ENCODE measurements around the gene SORBS2.

- no peak for TF ChIP-seq CTCF (IDR thresholded peaks at IDR 0.05)
- TF ChIP-seq EP300 (IDR thresholded peaks at IDR 0.05): no peak
- TF ChIP-seq POLR2A (IDR thresholded peaks at IDR 0.05): no peak
- TF ChIP-seq POLR2AphosphoS5 (IDR thresholded peaks at IDR 0.05): no peak
These were observed 271.4 kb downstream of the SORBS2 start for GRCh38 chr4:185540487-185541120.

All from gastroesophageal sphincter (tissue), 3 donors.